BJ (cell line): ENCODE measurements around the gene HEXIM2. TPM values are rescaled to one million over a fixed set of nuclear protein-coding genes. Genes with fewer than 3 reads are reported as not detected.
A peak's percentile ranks its signal among the peaks of the same experiment; 100 is the strongest.

Experiments used
- CTCF ChIA-PET: fragments of 350-600 bp; formaldehyde crosslinking; extraction: SDS; loops from one replicate; lab custom pipeline; 2021; ENCODE audit warnings: antibody characterized with exemption, inconsistent platforms; lab: Yijun Ruan, JAX
- POLR2A ChIA-PET: fragments of 300-600 bp; sonication (Branson Sonifier 250); formaldehyde crosslinking; extraction: SDS; loops from one replicate; lab custom pipeline; 2021; ENCODE audit warnings: antibody characterized with exemption; lab: Charles Lee
- DNase-seq: peaks from one replicate; pipeline ENCODE4 v3.0.0-alpha.2; 2011; ENCODE audit warnings: low read depth
- H3K27me3 ChIP-seq: 2 replicates; pipeline ENCODE4 v1.6.0; 2011; ENCODE audit warnings: low read length; ENCODE audit not compliant: control insufficient read depth, insufficient read depth
- H3K36me3 ChIP-seq: 2 replicates; pipeline ENCODE4 v1.5.1; 2011; ENCODE audit warnings: low read length; ENCODE audit not compliant: control insufficient read depth, insufficient read depth
- H3K4me3 ChIP-seq: 2 replicates; pipeline ENCODE4 v1.5.1; 2011; ENCODE audit warnings: low read depth, mild to moderate bottlenecking, control low read depth, low read length
- polyA minus RNA-seq: library from RNA; depleted of rRNA, polyadenylated mRNA; stranded (reverse); fragments of >200 nt; gene quantifications from 2 replicates; pipeline ENCODE4 v1.2.3, GENCODE V29; 2011; rRNA and poly(A)+ RNA removed
- polyA plus RNA-seq: library from polyadenylated mRNA; depleted of rRNA; stranded (reverse); fragments of >200 nt; gene quantifications from 2 replicates; pipeline ENCODE4 v1.2.3, GENCODE V29; 2011; rRNA removed
- TF ChIP-seq, protein P1 (sequence below): IDR thresholded peaks from 2 replicates; pipeline ENCODE4 v1.5.1; 2011; ENCODE audit warnings: low read depth, mild to moderate bottlenecking, control low read depth, inconsistent platforms, low read length, moderate library complexity; ENCODE audit not compliant: insufficient read depth

The HEXIM2 gene
- 3.9 and 6.3 TPM in 2 replicates for polyA plus RNA-seq
- polyA minus RNA-seq, result 1.8 and 2.3 TPM in 2 replicates

DNA sequence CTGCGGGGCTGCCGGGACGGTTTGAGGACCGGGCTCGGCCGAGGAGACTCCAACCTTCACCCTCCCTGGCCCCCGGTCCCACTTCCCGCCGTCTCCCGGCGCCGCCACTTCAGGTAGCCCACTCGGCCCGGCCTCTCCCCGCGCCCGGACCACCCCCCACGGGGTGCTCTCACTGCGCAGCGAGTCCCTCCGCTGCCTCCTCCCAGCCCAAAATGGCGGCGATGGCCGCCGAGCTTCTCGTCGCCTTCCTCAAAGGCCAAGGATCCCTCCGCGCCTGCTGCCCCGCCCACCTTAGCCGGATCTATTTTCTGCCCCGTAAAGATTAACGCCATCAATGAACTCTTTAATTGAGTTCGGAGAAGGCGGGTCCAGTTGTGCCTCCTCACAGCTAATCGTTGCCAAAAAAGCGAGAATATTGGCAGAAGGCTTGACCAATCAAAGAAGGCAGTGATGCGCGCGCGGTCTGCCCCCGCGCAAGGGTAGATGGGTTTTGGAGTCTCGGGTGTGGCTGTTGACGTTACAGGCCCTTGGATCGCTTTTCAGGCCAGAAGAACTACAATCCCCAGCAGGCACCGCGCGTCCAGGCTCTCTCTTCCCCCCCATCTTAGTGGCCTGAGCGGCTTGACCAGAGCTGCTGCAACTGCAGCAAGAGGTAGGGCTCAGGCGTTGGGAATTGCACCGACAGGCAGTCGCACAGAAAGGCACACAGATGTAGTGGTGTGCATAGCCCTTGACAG, at the start of gene HEXIM2:
Gene HEXIM2, plus strand, starts transcription at position 588 of the 737 bp plus-strand sequence. CDS start 919 bp downstream, outside the sequence.
- TF ChIP-seq, protein P1, sequence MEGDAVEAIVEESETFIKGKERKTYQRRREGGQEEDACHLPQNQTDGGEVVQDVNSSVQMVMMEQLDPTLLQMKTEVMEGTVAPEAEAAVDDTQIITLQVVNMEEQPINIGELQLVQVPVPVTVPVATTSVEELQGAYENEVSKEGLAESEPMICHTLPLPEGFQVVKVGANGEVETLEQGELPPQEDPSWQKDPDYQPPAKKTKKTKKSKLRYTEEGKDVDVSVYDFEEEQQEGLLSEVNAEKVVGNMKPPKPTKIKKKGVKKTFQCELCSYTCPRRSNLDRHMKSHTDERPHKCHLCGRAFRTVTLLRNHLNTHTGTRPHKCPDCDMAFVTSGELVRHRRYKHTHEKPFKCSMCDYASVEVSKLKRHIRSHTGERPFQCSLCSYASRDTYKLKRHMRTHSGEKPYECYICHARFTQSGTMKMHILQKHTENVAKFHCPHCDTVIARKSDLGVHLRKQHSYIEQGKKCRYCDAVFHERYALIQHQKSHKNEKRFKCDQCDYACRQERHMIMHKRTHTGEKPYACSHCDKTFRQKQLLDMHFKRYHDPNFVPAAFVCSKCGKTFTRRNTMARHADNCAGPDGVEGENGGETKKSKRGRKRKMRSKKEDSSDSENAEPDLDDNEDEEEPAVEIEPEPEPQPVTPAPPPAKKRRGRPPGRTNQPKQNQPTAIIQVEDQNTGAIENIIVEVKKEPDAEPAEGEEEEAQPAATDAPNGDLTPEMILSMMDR, result no peak
- H3K4me3 ChIP-seq, result peak within 1 kb of the TSS; percentile 81
- POLR2A ChIA-PET, result interaction anchor here (0.6 to 2.4 kb wide), 3 partner anchors 12 to 960 kb away, joined by 5 to 66 read pairs (median 7); partner anchors contain the start of gene HEXIM1
- CTCF ChIA-PET, result interaction anchor here (0.6 to 8.3 kb wide), 5 partner anchors 9 to 37 kb away, joined by 3 to 83 read pairs (median 21); partner anchors contain the start of genes ACBD4 and HEXIM1
- no peaks in the 10 kb centered on the region for H3K27me3 ChIP-seq
- DNase-seq, result peak; percentile 99
- H3K36me3 ChIP-seq, result no peaks in the 10 kb centered on the region

- no peak overlapping the region for H3K4me3 ChIP-seq
- peaks cover 26% of the 10 kb centered on the region for H3K36me3 ChIP-seq
- TF ChIP-seq, protein P1, result no peak
- ChIA-PET POLR2A (no interaction called here), CTCF (interaction anchor here (1.1 to 1.6 kb wide), 4 partner anchors 16 to 193 kb away, joined by 3 to 8 read pairs (median 4); partner anchors contain the start of genes ACBD4 and PLCD3)
- DNase-seq, result no peak
- no peaks in the 10 kb centered on the region for H3K27me3 ChIP-seq
These were observed 48.9 kb upstream of the HEXIM2 start for GRCh38 chr17:45112559-45113423.

- POLR2A ChIA-PET, result no interaction called here
- Histone ChIP-seq H3K4me3 (no peak overlapping the region), H3K27me3 (no peaks in the 10 kb centered on the region), H3K36me3 (peaks cover 29% of the 10 kb centered on the region)
- DNase-seq, result no peak
- TF ChIP-seq, protein P1, result no peak
- CTCF ChIA-PET, result no interaction called here
These were observed 48.3 kb upstream of the HEXIM2 start for GRCh38 chr17:45113424-45113754.

GRCh38 chr17:45114117-45114932, 47.4 kb upstream of the HEXIM2 start:
- Histone ChIP-seq H3K4me3 (no peak overlapping the region), H3K27me3 (no peaks in the 10 kb centered on the region), H3K36me3 (peaks cover 29% of the 10 kb centered on the region)
- ChIA-PET POLR2A (no interaction called here), CTCF (interaction anchor here (0.7 to 1.1 kb wide), 4 partner anchors 10 to 21 kb away, joined by 3 to 4 read pairs (median 4); partner anchors contain the start of genes ACBD4 and PLCD3)
- no peak for DNase-seq
- TF ChIP-seq, protein P1, result no peak
